ENCODE results near the gene RAB17.

GRCh38 chr2:237600205-237600846 lies 9.8 kb upstream of the RAB17 start:
- no peak for TF ChIP-seq CTCF (conservative IDR thresholded peaks at IDR 0.05; ENCODE audit: low read length)
- TF ChIP-seq EZH2phosphoT487 (IDR thresholded peaks at IDR 0.05; ENCODE audit: borderline replicate concordance): no peak
